ENCODE results near the gene CFAP90.

GRCh38 chr5:7886849-7887475, 36.0 kb upstream of the CFAP90 start:
- TF ChIP-seq POLR2AphosphoS5 (IDR thresholded peaks at IDR 0.05; ENCODE audit: insufficient read depth, low read depth, low read length) = no peak
- peak; percentile 21 to 28 for TF ChIP-seq CTCF (IDR thresholded peaks at IDR 0.05; ENCODE audit: extremely low read depth in 1 of 2, insufficient read depth in 1 of 2, low read depth in 1 of 2, low read length in 2 of 2)
- TF ChIP-seq, protein P1, sequence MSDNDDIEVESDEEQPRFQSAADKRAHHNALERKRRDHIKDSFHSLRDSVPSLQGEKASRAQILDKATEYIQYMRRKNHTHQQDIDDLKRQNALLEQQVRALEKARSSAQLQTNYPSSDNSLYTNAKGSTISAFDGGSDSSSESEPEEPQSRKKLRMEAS (IDR thresholded peaks at IDR 0.05; ENCODE audit: insufficient read depth, insufficient read length) = no peak
- no peak for TF ChIP-seq MYC (IDR thresholded peaks at IDR 0.05; ENCODE audit: low read depth, low read length)
- TF ChIP-seq POLR2A (IDR thresholded peaks at IDR 0.05; ENCODE audit: low read depth, low read length) = no peak

Measured in endothelial cell of umbilical vein (primary cell).